Activated naive CD8-positive, alpha-beta T cell treated with anti-CD3 and anti-CD28 coated beads, Interleukin-2, amount 10 ng/mL, durations not matched to agents 7 days and 5 days (primary cell): ENCODE measurements around the gene RGS19. TPM values are rescaled to one million over a fixed set of nuclear protein-coding genes. Genes with fewer than 3 reads are reported as not detected.
A peak's percentile ranks its signal among the peaks of the same experiment; 100 is the strongest.

Experiments
- ATAC-seq: fragments of 150-1000 bp; cut with Tn5 transposase; one replicate; pipeline ENCODE4 v1.10.0; 2021; ENCODE audit warnings: low read depth, moderate library complexity
- POLR2A ChIA-PET: fragments of 350-600 bp; sonication (Branson Sonifier 250); formaldehyde crosslinking; loops from one replicate; lab custom pipeline; 2021; ENCODE audit warnings: antibody characterized with exemption; lab: Charles Lee
- DNase-seq: peaks from one replicate; pipeline ENCODE4 v3.0.0; 2021
- H3K27ac Mint-ChIP-seq: one replicate; pipeline ENCODE4 v1.8.0; 2022; ENCODE audit warnings: mild to moderate bottlenecking, mixed read lengths
- H3K27me3 Mint-ChIP-seq: one replicate; pipeline ENCODE4 v1.8.0; 2022; ENCODE audit warnings: mild to moderate bottlenecking, moderate library complexity, mixed read lengths
- H3K36me3 Mint-ChIP-seq: one replicate; pipeline ENCODE4 v1.8.0; 2021; ENCODE audit warnings: mild to moderate bottlenecking, mixed read lengths
- H3K4me1 Mint-ChIP-seq: one replicate; pipeline ENCODE4 v1.8.0; 2021; ENCODE audit warnings: mixed read lengths
- H3K4me3 Mint-ChIP-seq: one replicate; pipeline ENCODE4 v1.8.0; 2022; ENCODE audit warnings: mild to moderate bottlenecking, moderate library complexity, mixed read lengths
- H3K9me3 Mint-ChIP-seq: one replicate; pipeline ENCODE4 v1.8.0; 2021; ENCODE audit warnings: mixed read lengths
- total RNA-seq, 2 experiments: library from RNA; stranded (reverse); gene quantifications; one replicate each; pipeline ENCODE4 v1.2.3, GENCODE V29; 2021

The RGS19 gene
- total RNA-seq, 2 experiments from 2014 or later: 95.1 to 106 TPM

DNA sequence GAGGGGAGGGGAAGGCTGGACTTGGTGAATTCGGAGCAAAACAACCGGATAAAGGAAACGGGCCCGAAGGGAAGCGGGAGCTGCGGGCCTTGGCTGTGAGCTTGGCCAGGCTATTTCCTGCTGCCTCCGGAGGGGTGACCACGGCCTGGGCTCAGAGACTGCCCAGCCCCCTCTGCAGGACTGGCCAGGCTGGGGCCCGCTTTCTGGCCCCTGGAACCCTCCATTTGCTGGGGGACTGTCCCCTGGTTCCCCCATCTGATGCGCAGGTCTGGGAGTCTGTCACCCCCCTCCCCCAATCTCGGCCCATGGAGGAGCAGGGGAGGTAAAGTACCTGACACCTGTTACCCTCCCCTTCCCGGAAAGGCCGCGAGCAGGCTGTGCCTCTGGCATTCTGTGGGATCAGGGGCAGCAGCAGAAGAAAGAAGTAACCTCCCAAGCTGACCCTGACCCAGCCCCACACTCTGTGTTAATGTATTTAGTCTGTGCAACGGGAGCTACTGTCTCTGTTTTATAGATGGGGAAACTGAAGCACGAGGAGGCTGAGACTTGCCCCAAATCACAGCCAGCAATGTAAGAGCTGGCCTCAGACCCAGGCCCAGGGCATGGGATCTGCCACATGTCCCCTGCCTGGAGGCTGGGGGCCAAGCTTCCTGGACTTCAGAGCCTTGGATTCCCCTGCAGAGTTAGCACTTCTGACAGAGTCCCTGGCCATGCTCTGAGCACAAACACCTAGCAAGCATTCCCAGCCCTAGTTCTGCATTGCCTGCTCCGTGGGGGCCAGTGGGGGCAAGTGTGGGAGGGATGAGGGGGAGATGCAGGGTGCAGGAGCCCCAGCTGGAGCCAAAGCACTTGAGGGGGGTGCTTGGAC, 39.8 kb downstream of the RGS19 start:
- peak overlapping the region; percentile 71 for H3K4me3 Mint-ChIP-seq
- H3K36me3 Mint-ChIP-seq: peaks cover 3% of the 10 kb centered on the region
- H3K27me3 Mint-ChIP-seq: peaks cover 3% of the 10 kb centered on the region
- peaks cover 47% of the 10 kb centered on the region for H3K4me1 Mint-ChIP-seq
- no peaks in the 10 kb centered on the region for H3K9me3 Mint-ChIP-seq
- DNase-seq: no peak
- ATAC-seq: no peak
- peak overlapping the region; percentile 71 for H3K27ac Mint-ChIP-seq
- POLR2A ChIA-PET: interaction anchor here (1.1 to 7.1 kb wide), 12 partner anchors 14 to 519 kb away, joined by 3 to 142 read pairs (median 12); partner anchors contain the start of genes OPRL1, PPDPF, PRPF6 and RGS19

DNA sequence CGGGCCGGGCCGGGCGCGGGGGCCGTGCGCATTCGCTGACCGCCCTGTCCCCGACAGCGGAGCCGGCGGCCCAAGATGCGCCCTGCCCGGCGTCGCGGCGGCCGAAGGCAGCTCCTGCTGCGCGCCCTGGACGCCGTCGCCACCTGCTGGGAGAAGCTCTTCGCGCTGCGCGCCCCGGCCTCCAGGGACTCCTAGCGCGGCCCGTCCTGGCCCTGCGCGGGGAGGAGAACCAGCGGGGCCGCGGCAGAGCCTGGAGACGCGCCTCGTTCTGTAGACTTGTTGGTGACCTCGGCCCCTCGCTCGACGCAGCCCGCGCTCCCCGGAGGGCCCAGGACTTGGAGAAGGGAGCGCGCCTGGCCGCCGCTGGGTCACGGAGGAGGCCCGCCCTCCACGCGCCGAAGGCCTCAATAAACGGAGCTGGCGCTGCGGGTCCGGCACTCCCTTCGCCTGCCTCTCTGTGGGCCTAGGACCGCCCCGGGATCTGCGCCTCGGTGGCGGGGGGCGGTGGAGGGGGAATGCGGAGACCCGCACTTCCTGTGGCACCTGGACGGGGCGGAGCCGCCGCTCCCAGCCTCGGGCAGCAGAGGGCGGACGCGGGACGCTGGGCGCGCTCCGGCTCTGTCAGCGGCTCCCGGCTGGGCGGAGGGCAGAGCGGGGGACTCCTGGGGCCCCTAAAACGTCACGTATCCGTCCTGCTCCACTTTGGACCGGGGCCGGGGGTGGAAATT, 40.6 kb downstream of the RGS19 start:
- peaks cover 53% of the 10 kb centered on the region for H3K4me1 Mint-ChIP-seq
- peak; percentile 61 for ATAC-seq

DNA sequence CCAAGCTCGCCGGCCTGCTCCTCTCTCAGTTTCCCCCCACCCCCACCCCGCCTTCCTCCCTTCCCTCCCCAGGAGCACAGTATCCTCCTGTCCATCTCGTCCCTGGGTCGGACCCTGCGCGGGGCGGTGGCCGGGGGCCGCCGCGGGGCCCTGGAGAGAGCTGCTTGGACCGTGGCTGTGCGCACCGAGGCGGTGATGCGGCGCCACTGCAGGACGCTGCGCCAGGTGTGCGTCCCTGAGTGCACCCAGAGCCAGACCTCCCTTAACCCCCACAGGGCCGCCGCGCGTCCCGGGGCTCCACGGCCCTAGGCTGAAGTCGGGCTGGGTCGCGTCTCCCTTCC, 41.1 kb downstream of the RGS19 start:
- Mint-ChIP-seq H3K27me3 (no peaks in the 10 kb centered on the region), H3K9me3 (no peaks in the 10 kb centered on the region), H3K4me1 (peaks cover 52% of the 10 kb centered on the region), H3K27ac (peak overlapping the region; percentile 98), H3K4me3 (peak overlapping the region; percentile 84), H3K36me3 (peaks cover 6% of the 10 kb centered on the region)
- DNase-seq (no peak), ATAC-seq (peak; percentile 22)
- POLR2A ChIA-PET: interaction anchor here (0.7 to 7.1 kb wide), 15 partner anchors 11 to 517 kb away, joined by 3 to 142 read pairs (median 8); partner anchors contain the start of genes OPRL1, PPDPF, PRPF6 and RGS19

More for the DNA sequence above, 40.6 kb downstream of the RGS19 start:
- Mint-ChIP-seq H3K4me3 (peak overlapping the region; percentile 71), H3K27ac (peak overlapping the region; percentile 73), H3K36me3 (peaks cover 5% of the 10 kb centered on the region), H3K27me3 (peaks cover under 1% of the 10 kb centered on the region), H3K9me3 (no peaks in the 10 kb centered on the region)
- DNase-seq: peak; percentile 91
- POLR2A ChIA-PET: interaction anchor here (0.7 to 7.1 kb wide), 16 partner anchors 11 to 518 kb away, joined by 3 to 142 read pairs (median 6); partner anchors contain the start of genes OPRL1, PPDPF, PRPF6 and RGS19

DNA sequence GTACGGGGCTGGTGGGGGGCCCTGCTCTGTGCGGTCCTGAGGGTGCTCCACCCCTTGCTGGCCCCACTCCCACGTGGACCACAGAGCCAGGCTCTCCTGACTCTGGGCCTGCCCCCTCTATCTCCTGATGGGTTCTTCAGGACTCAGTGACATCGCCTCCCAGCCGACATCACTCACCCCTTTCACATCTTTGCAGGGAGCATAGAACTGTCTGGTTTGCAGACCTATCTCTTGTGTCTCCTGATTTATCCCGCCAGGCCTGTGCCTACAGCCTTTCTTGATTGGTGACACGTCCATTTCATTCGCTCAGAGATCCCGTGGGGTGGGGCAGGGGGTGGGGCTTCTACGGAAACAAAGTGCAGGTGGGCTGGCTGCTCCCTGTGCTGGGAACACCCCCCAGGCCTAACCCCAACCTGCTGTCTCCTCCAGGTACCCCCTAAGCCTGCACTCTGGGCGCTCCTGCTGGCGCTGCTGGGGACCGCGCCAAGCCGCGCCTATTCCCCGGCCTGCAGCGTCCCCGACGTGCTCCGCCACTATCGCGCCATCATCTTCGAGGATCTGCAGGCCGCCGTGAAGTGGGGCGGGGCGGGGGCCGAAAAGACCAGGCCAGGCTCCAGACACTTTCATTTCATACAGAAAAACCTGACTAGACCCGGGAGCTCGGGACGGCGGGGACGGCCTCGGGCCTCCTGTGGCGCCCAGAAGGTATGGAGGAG, 41.7 kb downstream of the RGS19 start:
- Mint-ChIP-seq H3K27ac (peak overlapping the region; percentile 98), H3K4me1 (peaks cover 52% of the 10 kb centered on the region), H3K9me3 (no peaks in the 10 kb centered on the region), H3K36me3 (peaks cover 6% of the 10 kb centered on the region), H3K4me3 (peak overlapping the region; percentile 84), H3K27me3 (no peaks in the 10 kb centered on the region)
- ATAC-seq (no peak), DNase-seq (peak; percentile 63)
- POLR2A ChIA-PET: interaction anchor here (0.9 to 7.1 kb wide), 12 partner anchors 16 to 81 kb away, joined by 3 to 142 read pairs (median 11); partner anchors contain the start of genes OPRL1, PRPF6, RGS19 and SAMD10

DNA sequence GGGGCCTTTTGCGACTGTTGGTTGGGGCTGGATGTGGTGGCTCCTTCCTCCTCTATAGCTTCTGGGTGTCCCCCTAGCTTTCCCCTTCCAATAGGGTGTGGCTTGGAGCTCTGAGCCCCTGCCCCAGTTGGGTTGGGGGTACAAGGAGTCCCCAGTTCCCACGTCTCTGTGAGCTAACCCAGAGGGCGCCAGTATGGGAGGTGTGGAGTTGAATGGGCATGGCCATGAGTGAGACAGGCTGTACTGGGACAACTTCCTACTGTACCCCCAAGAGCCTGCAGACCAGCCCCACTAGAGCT, 42.2 kb downstream of the RGS19 start:
- Mint-ChIP-seq H3K4me1 (peaks cover 55% of the 10 kb centered on the region), H3K9me3 (no peaks in the 10 kb centered on the region), H3K36me3 (peaks cover 6% of the 10 kb centered on the region), H3K4me3 (peak overlapping the region; percentile 84), H3K27me3 (no peaks in the 10 kb centered on the region), H3K27ac (peak overlapping the region; percentile 98)
- POLR2A ChIA-PET: interaction anchor here (1.0 to 7.1 kb wide), 6 partner anchors 20 to 402 kb away, joined by 3 to 142 read pairs (median 4); partner anchors contain the start of genes OPRL1, PRPF6, RGS19 and SAMD10
- ATAC-seq (no peak), DNase-seq (peak; percentile 43)

DNA sequence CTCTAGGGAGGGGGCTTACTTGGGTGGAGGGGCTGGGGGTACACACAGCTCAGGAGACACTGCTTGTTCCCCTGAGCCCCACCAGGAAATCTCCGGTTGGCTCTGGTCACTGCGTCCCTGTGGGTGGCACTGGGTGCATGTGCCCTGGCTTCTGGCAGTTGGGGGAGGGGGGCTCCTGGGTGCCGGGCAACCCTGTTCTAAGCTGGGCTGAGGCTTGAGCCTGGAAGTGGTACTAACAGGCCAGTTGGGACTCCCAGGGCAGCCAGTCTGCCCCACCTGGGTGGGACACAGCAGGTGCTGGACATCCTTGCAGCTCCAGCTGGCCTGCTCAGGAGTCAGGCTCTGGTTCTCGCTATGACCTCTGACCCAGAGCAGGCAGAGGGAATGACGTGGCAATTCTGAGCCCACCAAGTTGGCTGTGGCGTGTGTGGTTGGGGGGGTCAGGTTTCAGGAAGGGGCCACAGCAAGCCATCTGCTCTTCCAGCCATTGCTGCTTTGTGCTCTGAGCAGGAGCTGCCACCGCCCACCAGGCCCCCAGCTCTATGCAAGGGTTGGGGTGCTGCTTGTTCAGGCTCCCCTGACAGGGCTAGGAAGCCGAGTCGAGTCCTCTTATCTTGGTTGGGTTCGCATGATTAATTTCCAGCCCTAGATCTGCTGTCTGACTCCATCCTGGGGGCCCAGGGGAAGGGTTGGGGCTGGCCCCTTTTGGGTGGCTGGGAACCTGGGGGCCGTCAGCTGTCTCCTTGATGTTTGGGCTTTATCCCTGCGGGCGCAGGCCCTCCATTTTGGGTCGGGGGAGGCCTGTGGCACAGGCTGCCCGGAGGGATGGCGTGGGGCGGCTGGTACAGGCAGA, 42.7 kb downstream of the RGS19 start:
- POLR2A ChIA-PET: interaction anchor here (1.0 to 7.1 kb wide), 7 partner anchors 9 to 402 kb away, joined by 3 to 142 read pairs (median 4); partner anchors contain the start of genes OPRL1, PRPF6, RGS19 and SAMD10
- H3K4me3 Mint-ChIP-seq: peak overlapping the region; percentile 84
- H3K36me3 Mint-ChIP-seq: peaks cover 6% of the 10 kb centered on the region
- DNase-seq (peak; percentile 51), ATAC-seq (no peak)
- H3K27me3 Mint-ChIP-seq: no peaks in the 10 kb centered on the region
- H3K4me1 Mint-ChIP-seq: peaks cover 55% of the 10 kb centered on the region
- peak overlapping the region; percentile 98 for H3K27ac Mint-ChIP-seq
- H3K9me3 Mint-ChIP-seq: no peaks in the 10 kb centered on the region

DNA sequence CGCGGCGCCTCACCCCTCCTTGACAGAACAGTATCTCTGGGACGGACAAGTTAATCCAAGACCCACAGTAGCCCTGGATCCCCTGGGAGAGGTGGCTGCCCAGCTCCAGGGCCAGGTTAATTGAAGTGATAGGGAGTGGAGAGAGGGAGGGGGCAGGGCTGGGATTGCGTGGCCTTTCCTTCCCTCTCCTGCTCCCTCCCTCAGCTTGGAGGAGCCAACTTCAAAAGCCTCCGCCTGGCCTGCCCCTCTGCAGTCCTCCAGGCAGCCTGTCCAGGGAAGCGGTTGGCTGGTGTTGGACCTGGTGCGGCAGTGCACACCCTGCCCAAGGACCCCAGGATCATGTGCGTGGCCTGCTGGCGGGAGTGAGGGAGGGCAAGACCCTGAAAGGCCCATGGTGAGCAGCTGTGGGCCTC, 43.4 kb downstream of the RGS19 start, which contains the start of gene C20orf204:
Gene C20orf204, plus strand, starts transcription at position 250 of the 413 bp plus-strand sequence. Its CDS starts 142 bp downstream, at position 392.
- peaks cover 51% of the 10 kb centered on the region for H3K4me1 Mint-ChIP-seq
- H3K27ac Mint-ChIP-seq: peak within 1 kb of the TSS; percentile 98
- H3K4me3 Mint-ChIP-seq: peak within 1 kb of the TSS; percentile 84
- peaks cover 6% of the 10 kb centered on the region for H3K36me3 Mint-ChIP-seq
- DNase-seq: no peak
- ATAC-seq: no peak
- no peaks in the 10 kb centered on the region for H3K9me3 Mint-ChIP-seq
- no peaks in the 10 kb centered on the region for H3K27me3 Mint-ChIP-seq
- POLR2A ChIA-PET: interaction anchor here (1.0 to 7.1 kb wide), 6 partner anchors 9 to 401 kb away, joined by 3 to 142 read pairs (median 4); partner anchors contain the start of genes OPRL1, PRPF6, RGS19 and SAMD10

DNA sequence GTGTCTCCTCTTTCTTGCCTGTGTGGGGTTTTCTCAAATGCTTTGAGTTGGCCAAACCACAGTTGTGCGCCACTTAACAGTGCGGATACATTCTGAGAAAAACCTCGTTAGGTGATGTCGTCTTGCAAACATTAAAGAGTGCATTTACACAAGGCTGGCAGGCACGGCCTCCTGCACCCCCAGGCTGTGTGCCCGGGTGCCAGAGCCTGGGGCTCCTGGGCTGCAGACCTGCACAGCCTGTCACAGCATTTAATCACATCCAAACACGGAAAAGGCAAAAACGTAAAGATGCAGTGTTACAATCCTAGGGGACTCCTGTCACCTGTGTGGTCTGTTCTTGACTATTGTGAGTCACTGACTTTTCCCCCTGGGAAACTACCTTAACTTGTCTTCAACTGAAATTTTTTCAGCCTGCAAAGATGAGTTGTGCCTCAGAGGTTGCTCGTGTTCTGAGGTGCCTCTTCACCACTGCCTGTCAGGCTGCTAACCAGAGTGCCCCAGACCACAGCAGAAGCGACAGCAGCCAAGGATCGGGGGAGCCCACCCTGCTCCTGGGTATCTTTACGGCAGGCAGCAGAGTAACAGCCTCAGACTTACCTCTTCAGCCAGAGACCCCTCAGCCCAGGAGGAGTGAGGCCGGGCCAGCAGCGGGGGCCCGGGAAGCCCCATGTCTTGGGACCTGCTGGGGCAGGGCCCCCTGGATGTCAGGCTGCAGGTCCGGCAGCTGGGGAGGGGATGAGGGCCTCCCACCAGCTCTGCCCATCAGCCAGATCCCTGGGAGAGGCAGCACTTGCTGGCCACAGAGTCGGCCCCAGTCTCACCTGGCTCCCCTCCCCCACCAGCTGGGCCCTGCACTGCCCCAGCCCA, 44.0 kb downstream of the RGS19 start:
- peaks cover 45% of the 10 kb centered on the region for H3K4me1 Mint-ChIP-seq
- peaks cover 9% of the 10 kb centered on the region for H3K36me3 Mint-ChIP-seq
- H3K27me3 Mint-ChIP-seq: no peaks in the 10 kb centered on the region
- POLR2A ChIA-PET: interaction anchor here (1.1 to 7.1 kb wide), 4 partner anchors 8 to 55 kb away, joined by 3 to 142 read pairs (median 4); partner anchors contain the start of genes OPRL1, PRPF6, RGS19 and SAMD10
- peak overlapping the region; percentile 98 for H3K27ac Mint-ChIP-seq
- DNase-seq (peak; percentile 73), ATAC-seq (peak; percentile 55)
- H3K9me3 Mint-ChIP-seq: no peaks in the 10 kb centered on the region
- H3K4me3 Mint-ChIP-seq: peak overlapping the region; percentile 84

DNA sequence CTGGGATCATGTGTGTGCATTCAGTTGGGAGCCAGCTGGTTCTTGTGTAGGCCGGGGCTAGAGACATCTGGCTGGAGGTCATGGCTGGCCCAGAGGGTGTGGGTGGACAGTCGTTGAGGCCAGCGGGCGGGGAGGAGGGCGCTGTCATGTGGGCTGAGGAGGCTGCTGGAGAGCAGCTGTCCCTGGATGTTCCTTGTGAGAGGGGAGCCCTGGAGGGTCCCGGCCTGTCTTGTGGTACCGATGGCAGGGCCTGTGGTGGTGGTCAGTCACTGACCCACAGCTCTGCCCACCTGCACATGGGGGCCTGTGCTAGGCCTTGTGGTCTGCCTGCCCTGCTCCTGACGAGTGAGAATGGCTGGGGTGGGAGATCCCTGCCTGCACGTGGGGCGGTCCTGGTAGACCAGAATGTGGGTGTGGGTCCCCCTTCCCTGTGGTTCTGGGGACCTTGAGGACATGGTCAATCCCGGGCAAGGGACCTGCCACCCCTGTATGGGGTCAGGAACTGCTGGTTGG, 45.3 kb downstream of the RGS19 start:
- no peak for DNase-seq
- POLR2A ChIA-PET: interaction anchor here (1.0 to 1.7 kb wide), 2 partner anchors 54 to 513 kb away, joined by 4 to 8 read pairs; partner anchors contain the start of genes PPDPF and SAMD10
- peaks cover 38% of the 10 kb centered on the region for H3K4me1 Mint-ChIP-seq
- peaks cover 8% of the 10 kb centered on the region for H3K36me3 Mint-ChIP-seq
- peak overlapping the region; percentile 81 for H3K4me3 Mint-ChIP-seq
- no peaks in the 10 kb centered on the region for H3K27me3 Mint-ChIP-seq
- peak overlapping the region; percentile 98 for H3K27ac Mint-ChIP-seq
- no peak for ATAC-seq
- no peaks in the 10 kb centered on the region for H3K9me3 Mint-ChIP-seq

DNA sequence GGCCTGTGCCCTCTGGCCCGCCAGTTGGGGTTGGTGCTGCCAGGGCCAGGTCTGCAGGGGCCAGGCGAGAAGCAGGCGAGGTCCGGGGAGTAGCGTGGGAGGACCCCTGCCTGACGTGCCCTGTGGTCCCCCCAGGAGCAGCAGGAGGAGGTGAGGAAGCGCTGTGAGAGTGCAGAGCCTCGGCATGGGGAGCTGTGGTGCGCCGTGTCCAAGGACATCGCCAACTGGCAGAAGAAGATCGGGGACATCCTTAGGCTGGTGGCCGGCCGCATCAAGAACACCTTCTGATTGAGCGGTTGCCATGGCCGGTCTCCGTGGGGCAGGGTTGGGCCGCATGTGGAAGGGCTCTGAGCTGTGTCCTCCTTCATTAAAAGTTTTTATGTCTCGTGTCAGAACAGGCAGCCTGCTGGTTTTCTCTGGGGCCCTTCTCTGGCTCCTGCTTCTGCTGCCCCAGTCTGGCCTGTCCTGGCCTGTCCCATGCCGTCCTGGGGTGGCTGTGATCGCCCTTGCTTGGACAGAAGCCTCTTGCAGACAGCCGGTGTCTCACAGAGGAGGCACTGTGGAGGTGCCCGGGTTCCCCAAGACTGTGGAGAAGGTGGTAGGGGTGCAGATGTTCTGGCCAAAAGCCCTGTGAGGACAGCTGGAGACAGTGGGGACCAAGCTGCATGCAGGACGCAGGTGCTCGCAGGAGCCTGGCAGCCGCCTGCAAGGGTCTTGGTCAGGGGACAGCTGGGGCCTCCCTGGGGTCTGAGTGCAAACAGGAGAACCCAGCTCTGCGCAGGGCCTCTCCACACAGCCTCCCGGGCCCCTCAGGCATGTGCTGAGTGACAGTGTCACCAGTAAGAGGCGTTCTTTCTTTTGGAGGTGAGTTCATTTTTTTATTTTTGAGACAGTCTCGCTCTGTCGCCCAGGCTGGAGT, 46.4 kb downstream of the RGS19 start:
- Mint-ChIP-seq H3K27me3 (no peaks in the 10 kb centered on the region), H3K4me3 (no peak overlapping the region)
- ATAC-seq: no peak

More for the DNA sequence above, 46.4 kb downstream of the RGS19 start:
- POLR2A ChIA-PET: interaction anchor here (1.7 kb wide), 1 partner anchor 53 kb away, joined by 8 read pairs; the partner anchor contains the start of gene SAMD10
- H3K27ac Mint-ChIP-seq: peak overlapping the region; percentile 98
- peaks cover 8% of the 10 kb centered on the region for H3K36me3 Mint-ChIP-seq
- H3K4me1 Mint-ChIP-seq: peaks cover 40% of the 10 kb centered on the region
- H3K9me3 Mint-ChIP-seq: no peaks in the 10 kb centered on the region
- DNase-seq: no peak
